Suprapubic skin (tissue), 4 donors: ENCODE data around the gene RASGEF1C.

Experiments
- CTCF ChIP-seq, 2 donors: fragments of 200-600 bp in 1 of 2; fragments of 450-650 bp in 1 of 2; sonication (generic) in 1 of 2; IDR thresholded peaks; one replicate each; pipeline ENCODE4 v1.5.1; 2016 to 2019; ENCODE audit warnings: antibody characterized with exemption in 2 of 2, mild to moderate bottlenecking in 1 of 2, moderate library complexity in 1 of 2
- EP300 ChIP-seq: sonication (generic); formaldehyde crosslinking; IDR thresholded peaks from one replicate; pipeline ENCODE4 v1.6.1; 2017; ENCODE audit warnings: antibody characterized with exemption
- POLR2AphosphoS5 ChIP-seq, 3 donors: sonication (generic); formaldehyde crosslinking; IDR thresholded peaks; one replicate each; pipeline ENCODE4 v1.6.1; 2017; ENCODE audit warnings: antibody characterized with exemption in 3 of 3

GRCh38 chr5:180171568-180172094 lies 37.4 kb downstream of the RASGEF1C start:
- no peak for TF ChIP-seq CTCF (IDR thresholded peaks at IDR 0.05)
- no peak for TF ChIP-seq POLR2AphosphoS5 (IDR thresholded peaks at IDR 0.05)
- no peak for TF ChIP-seq EP300
